OCI-LY7 (cell line): ENCODE results near the gene MYLK. TPM values are rescaled to one million over a fixed set of nuclear protein-coding genes. Genes with fewer than 3 reads are reported as not detected.

Experiments
- BruUV-seq: library from RNA; stranded (reverse); fragments of 400-500 nt; replicated peaks from 2 replicates; lab custom pipeline; 2021; lab: Mats Ljungman, UMichigan
- CTCF ChIA-PET: fragments of 300-600 bp; sonication (Branson Sonifier 250); formaldehyde crosslinking; loops from one replicate; lab custom pipeline; 2022; ENCODE audit warnings: antibody characterized with exemption; ENCODE audit not compliant: unreplicated experiment; lab: Charles Lee
- POLR2A ChIA-PET: fragments of 300-600 bp; sonication (Branson Sonifier 250); formaldehyde crosslinking; loops from one replicate; lab custom pipeline; 2022; ENCODE audit warnings: antibody characterized with exemption; lab: Charles Lee
- DNase-seq: peaks from one replicate; pipeline ENCODE4 v3.0.0-alpha.2; 2015; ENCODE audit warnings: low spot score
- H2AFZ ChIP-seq: fragments of 200-600 bp; sonication (generic), shearing (Covaris generic); 2 replicates; pipeline ENCODE4 v1.6.1; 2014; ENCODE audit warnings: mild to moderate bottlenecking, antibody characterized with exemption, low read length, moderate library complexity
- H3K27ac ChIP-seq: fragments of 200-600 bp; sonication (generic); 2 replicates; pipeline ENCODE4 v1.5.1; 2014; ENCODE audit warnings: mixed run types, low read depth, mild to moderate bottlenecking, moderate library complexity, low read length, inconsistent platforms; ENCODE audit not compliant: poor library complexity, severe bottlenecking
- H3K36me3 ChIP-seq: fragments of 200-600 bp; sonication (generic); 2 replicates; pipeline ENCODE4 v1.6.1; 2014; ENCODE audit warnings: mild to moderate bottlenecking, antibody characterized with exemption, low read length, moderate library complexity, mixed read lengths; ENCODE audit not compliant: insufficient read depth
- H3K4me1 ChIP-seq: fragments of 200-600 bp; sonication (generic); 2 replicates; pipeline ENCODE4 v1.5.1; 2014; ENCODE audit warnings: mild to moderate bottlenecking, low read length; ENCODE audit not compliant: insufficient read depth, poor library complexity, severe bottlenecking
- H3K4me2 ChIP-seq: fragments of 200-600 bp; sonication (generic); 2 replicates; pipeline ENCODE4 v1.6.1; 2014; ENCODE audit warnings: mild to moderate bottlenecking, low read length
- H3K4me3 ChIP-seq: fragments of 200-600 bp; sonication (generic); 2 replicates; pipeline ENCODE4 v1.5.1; 2014; ENCODE audit warnings: mild to moderate bottlenecking, low read depth, low read length; ENCODE audit not compliant: poor library complexity, severe bottlenecking
- H3K79me2 ChIP-seq: fragments of 200-600 bp; sonication (generic); 2 replicates; pipeline ENCODE4 v1.6.1; 2016; ENCODE audit warnings: low read depth, mild to moderate bottlenecking, low read length, moderate library complexity, mixed read lengths; ENCODE audit not compliant: insufficient read depth
- H3K9me2 ChIP-seq: fragments of 200-600 bp; sonication (generic); 2 replicates; pipeline ENCODE4 v1.6.1; 2016; ENCODE audit warnings: mild to moderate bottlenecking, low read length, mixed read lengths; ENCODE audit not compliant: insufficient read depth
- H3K9me3 ChIP-seq: fragments of 200-600 bp; sonication (generic); 2 replicates; pipeline ENCODE4 v1.6.1; 2014; ENCODE audit warnings: mild to moderate bottlenecking, mixed run types, low read length, mixed read lengths
- H4K20me1 ChIP-seq: fragments of 200-600 bp; sonication (generic); 2 replicates; pipeline ENCODE4 v1.6.1; 2014; ENCODE audit warnings: mild to moderate bottlenecking, antibody characterized with exemption, low read length, moderate library complexity, mixed read lengths; ENCODE audit not compliant: insufficient read depth
- EZH2phosphoT487 ChIP-seq: fragments of 200-600 bp; sonication (generic); IDR thresholded peaks from 2 replicates; pipeline ENCODE4 v1.6.1; 2018; ENCODE audit warnings: low read depth, borderline replicate concordance, mild to moderate bottlenecking, mixed run types, antibody characterized with exemption, low read length, moderate library complexity, mixed read lengths
- intact Hi-C: fragments of 100-400 bp; cut with micrococcal nuclease; formaldehyde crosslinking; loops from one replicate; pipeline ENCODE4 v1.10.0; 2022; ENCODE audit not compliant: unreplicated experiment
- total RNA-seq, 2 experiments: library from RNA; depleted of rRNA in 1 of 2; stranded (reverse); fragments of >200 nt in 1 of 2; shearing (Covaris generic) in 1 of 2; gene quantifications; 2 replicates each; pipeline ENCODE4 v1.2.3, GENCODE V29; 2014 to 2022
- TF ChIP-seq, protein P1 (sequence below): fragments of 200-600 bp; sonication (generic); conservative IDR thresholded peaks from 2 replicates; pipeline ENCODE4 v1.5.1; 2014; ENCODE audit warnings: mild to moderate bottlenecking, antibody characterized with exemption, low read length, moderate library complexity, mixed read lengths

MYLK gene
- total RNA-seq, 2 experiments from 2014 or later, result not detected

GRCh38 chr3:123685780-123686179, 198.4 kb downstream of the MYLK start:
- Histone ChIP-seq H2AFZ (no peak overlapping the region), H3K4me3 (no peak overlapping the region), H4K20me1 (no peaks in the 10 kb centered on the region), H3K4me2 (no peak overlapping the region), H3K9me2 (no peaks in the 10 kb centered on the region), H3K79me2 (no peaks in the 10 kb centered on the region), H3K9me3 (no peaks in the 10 kb centered on the region), H3K4me1 (no peaks in the 10 kb centered on the region), H3K27ac (no peak overlapping the region), H3K36me3 (no peaks in the 10 kb centered on the region)
- POLR2A ChIA-PET, result interaction anchor here (1.2 kb wide), 1 partner anchor 849 kb away, joined by 5 read pairs; no protein-coding TSS in a partner anchor
- no peak for DNase-seq
- no TSS peak for BruUV-seq
- CTCF ChIA-PET, result no interaction called here
- intact Hi-C loops, result no loop called here
- no peak for TF ChIP-seq EZH2phosphoT487
- TF ChIP-seq, protein P1, sequence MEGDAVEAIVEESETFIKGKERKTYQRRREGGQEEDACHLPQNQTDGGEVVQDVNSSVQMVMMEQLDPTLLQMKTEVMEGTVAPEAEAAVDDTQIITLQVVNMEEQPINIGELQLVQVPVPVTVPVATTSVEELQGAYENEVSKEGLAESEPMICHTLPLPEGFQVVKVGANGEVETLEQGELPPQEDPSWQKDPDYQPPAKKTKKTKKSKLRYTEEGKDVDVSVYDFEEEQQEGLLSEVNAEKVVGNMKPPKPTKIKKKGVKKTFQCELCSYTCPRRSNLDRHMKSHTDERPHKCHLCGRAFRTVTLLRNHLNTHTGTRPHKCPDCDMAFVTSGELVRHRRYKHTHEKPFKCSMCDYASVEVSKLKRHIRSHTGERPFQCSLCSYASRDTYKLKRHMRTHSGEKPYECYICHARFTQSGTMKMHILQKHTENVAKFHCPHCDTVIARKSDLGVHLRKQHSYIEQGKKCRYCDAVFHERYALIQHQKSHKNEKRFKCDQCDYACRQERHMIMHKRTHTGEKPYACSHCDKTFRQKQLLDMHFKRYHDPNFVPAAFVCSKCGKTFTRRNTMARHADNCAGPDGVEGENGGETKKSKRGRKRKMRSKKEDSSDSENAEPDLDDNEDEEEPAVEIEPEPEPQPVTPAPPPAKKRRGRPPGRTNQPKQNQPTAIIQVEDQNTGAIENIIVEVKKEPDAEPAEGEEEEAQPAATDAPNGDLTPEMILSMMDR, result no peak

GRCh38 chr3:123684636-123685035, 199.5 kb downstream of the MYLK start:
- intact Hi-C loops, result no loop called here
- no peaks in the 10 kb centered on the region for H3K9me3 ChIP-seq
- no peak overlapping the region for H3K4me2 ChIP-seq
- H3K4me3 ChIP-seq, result no peak overlapping the region
- H2AFZ ChIP-seq, result no peak overlapping the region
- no TSS peak for BruUV-seq
- ChIA-PET CTCF (no interaction called here), POLR2A (no interaction called here)
- H3K9me2 ChIP-seq, result no peaks in the 10 kb centered on the region
- no peaks in the 10 kb centered on the region for H3K4me1 ChIP-seq
- no peaks in the 10 kb centered on the region for H3K79me2 ChIP-seq
- TF ChIP-seq, protein P1, result no peak
- no peak for TF ChIP-seq EZH2phosphoT487
- no peaks in the 10 kb centered on the region for H3K36me3 ChIP-seq
- H3K27ac ChIP-seq, result no peak overlapping the region
- no peak for DNase-seq
- H4K20me1 ChIP-seq, result no peaks in the 10 kb centered on the region

DNA sequence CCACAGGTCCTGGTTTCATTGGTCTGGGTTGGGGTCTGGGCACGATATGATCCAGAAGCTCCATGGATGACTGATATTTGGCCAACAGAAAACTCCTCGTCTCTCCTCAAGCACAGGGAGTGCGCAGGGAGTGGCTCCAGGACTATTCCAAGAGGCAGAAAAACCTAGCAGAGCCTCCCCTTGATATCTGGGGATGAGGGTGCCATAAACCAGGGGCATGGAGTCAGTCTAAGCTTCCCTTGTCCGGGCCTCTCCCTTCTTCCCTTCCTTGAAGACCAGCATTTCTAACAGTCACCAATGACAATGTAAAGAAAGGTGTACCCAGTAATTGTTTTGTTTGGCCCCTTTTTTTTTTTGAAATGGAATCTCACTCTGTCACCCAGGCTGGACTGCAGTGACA, 199.9 kb downstream of the MYLK start:
- ChIA-PET CTCF (no interaction called here), POLR2A (interaction anchor here (0.5 kb wide), 1 partner anchor 276 kb away, joined by 3 read pairs; no protein-coding TSS in a partner anchor)
- Histone ChIP-seq H3K9me3 (no peaks in the 10 kb centered on the region), H3K36me3 (no peaks in the 10 kb centered on the region), H3K9me2 (no peaks in the 10 kb centered on the region), H3K4me2 (no peak overlapping the region), H2AFZ (no peak overlapping the region), H4K20me1 (no peaks in the 10 kb centered on the region), H3K4me1 (no peaks in the 10 kb centered on the region), H3K27ac (no peak overlapping the region), H3K4me3 (no peak overlapping the region), H3K79me2 (no peaks in the 10 kb centered on the region)
- no peak for DNase-seq
- TF ChIP-seq EZH2phosphoT487, result no peak
- TF ChIP-seq, protein P1, result no peak
- intact Hi-C loops, result no loop called here
- no TSS peak for BruUV-seq
